Smooth muscle cell (in vitro differentiated cells): Measurements from ENCODE around the gene CPPED1. TPM values are rescaled to one million over a fixed set of nuclear protein-coding genes. Genes with fewer than 3 reads are reported as not detected.
"Not testable (repeated sequence)": the region's sequence is repeated elsewhere in the genome, so short reads cannot be mapped to it uniquely, and the experiment has no call there.

ENCODE experiments used
- DNase-seq: peaks from one replicate; lab custom pipeline; 2025; ENCODE audit not compliant: unreplicated experiment; lab: John Stamatoyannopoulos, UW
- H2AFZ ChIP-seq: fragments of 200-600 bp; sonication (generic); 2 replicates; pipeline ENCODE4 v1.6.0; 2016; ENCODE audit warnings: antibody characterized with exemption, low read depth, mild to moderate bottlenecking
- H3F3A ChIP-seq: fragments of 200-600 bp; sonication (generic); 2 replicates; pipeline ENCODE4 v1.6.0; 2017; ENCODE audit warnings: antibody characterized with exemption, low read depth
- H3K27ac ChIP-seq: fragments of 200-600 bp; sonication (generic); 2 replicates; pipeline ENCODE4 v1.5.1; 2016; ENCODE audit warnings: low read depth, mild to moderate bottlenecking
- H3K27me3 ChIP-seq: fragments of 200-600 bp; sonication (generic); 2 replicates; pipeline ENCODE4 v1.6.1; 2016; ENCODE audit warnings: low read depth, mild to moderate bottlenecking
- H3K36me3 ChIP-seq: fragments of 200-600 bp; sonication (generic); 2 replicates; pipeline ENCODE4 v1.5.1; 2016; ENCODE audit warnings: low read depth
- H3K4me1 ChIP-seq: fragments of 200-600 bp; sonication (generic); 2 replicates; pipeline ENCODE4 v1.5.1; 2016; ENCODE audit warnings: low read depth
- H3K4me2 ChIP-seq: fragments of 200-600 bp; sonication (generic); 2 replicates; pipeline ENCODE4 v1.6.0; 2016; ENCODE audit warnings: mild to moderate bottlenecking
- H3K4me3 ChIP-seq: fragments of 200-600 bp; sonication (generic); 2 replicates; pipeline ENCODE4 v1.5.1; 2016; ENCODE audit warnings: mild to moderate bottlenecking
- H3K79me2 ChIP-seq: fragments of 200-600 bp; sonication (generic); 2 replicates; pipeline ENCODE4 v1.6.0; 2016; ENCODE audit warnings: low read depth, mild to moderate bottlenecking
- H3K9ac ChIP-seq: fragments of 200-600 bp; sonication (generic); 2 replicates; pipeline ENCODE4 v1.6.0; 2016; ENCODE audit warnings: low read depth
- H3K9me3 ChIP-seq: fragments of 200-600 bp; sonication (generic); replicated peaks from 2 replicates; pipeline ENCODE4 v1.5.1; 2016; ENCODE audit warnings: low read depth
- H4K20me1 ChIP-seq: fragments of 200-600 bp; sonication (generic); 2 replicates; pipeline ENCODE4 v1.6.0; 2016; ENCODE audit warnings: low read depth
- CTCF ChIP-seq: fragments of 200-600 bp; sonication (generic); IDR thresholded peaks from 2 replicates; pipeline ENCODE4 v1.5.1; 2017; ENCODE audit warnings: borderline replicate concordance, mild to moderate bottlenecking, antibody characterized with exemption; ENCODE audit not compliant: insufficient read depth, poor library complexity, severe bottlenecking
- WGBS: methylation state at CpG from one replicate; pipeline ENCODE4 v1.1.7; 2016; ENCODE audit warnings: low lambda C conversion rate; 5-methylcytosine and 5-hydroxymethylcytosine counted together
- polyA plus RNA-seq: library from polyadenylated mRNA; unstranded; fragments of >200 nt; fragmentation: Nextera tagmentation; extraction: Ambion mirVana; gene quantifications from 2 replicates; pipeline ENCODE4 v1.2.1, GENCODE V29; 2016
- total RNA-seq: library from RNA; depleted of rRNA; stranded (reverse); fragments of >200 nt; gene quantifications from 2 replicates; pipeline ENCODE4 v1.2.3, GENCODE V29; 2014

The CPPED1 gene
- total and polyA plus RNA-seq, 2 experiments from 2014 or later: 17.2 to 20.9 TPM

GRCh38 chr16:12826559-12826958 lies 22.9 kb upstream of the CPPED1 start:
- H3K27me3 ChIP-seq: no peaks in the 10 kb centered on the region
- 74% methylated on average over 3 of the region's 3 CpGs for WGBS
- H3K4me3 ChIP-seq: no peak overlapping the region
- no peak overlapping the region for H3K9ac ChIP-seq
- no peak overlapping the region for H3K27ac ChIP-seq
- H4K20me1 ChIP-seq: no peaks in the 10 kb centered on the region
- no peaks in the 10 kb centered on the region for H3K4me1 ChIP-seq
- DNase-seq: no peak
- H3K4me2 ChIP-seq: no peak overlapping the region
- H3K36me3 ChIP-seq: no peaks in the 10 kb centered on the region
- H3K9me3 ChIP-seq: no peaks in the 10 kb centered on the region
- TF ChIP-seq CTCF: no peak
- no peaks in the 10 kb centered on the region for H3K79me2 ChIP-seq
- H3F3A ChIP-seq: no peaks in the 10 kb centered on the region
- H2AFZ ChIP-seq: no peak overlapping the region

GRCh38 chr16:12819126-12820117 lies 15.7 kb upstream of the CPPED1 start:
- Histone ChIP-seq H2AFZ (no peak overlapping the region), H3K4me2 (no peak overlapping the region), H3K79me2 (no peaks in the 10 kb centered on the region), H3K4me1 (no peaks in the 10 kb centered on the region), H3K9ac (no peak overlapping the region), H3K9me3 (no peaks in the 10 kb centered on the region), H3K27me3 (no peaks in the 10 kb centered on the region), H4K20me1 (no peaks in the 10 kb centered on the region), H3K4me3 (no peak overlapping the region), H3K27ac (no peak overlapping the region), H3K36me3 (no peaks in the 10 kb centered on the region), H3F3A (no peaks in the 10 kb centered on the region)
- DNase-seq: peak; percentile 31
- WGBS: 62% methylated on average over 18 of the region's 18 CpGs
- peak; percentile 90 for TF ChIP-seq CTCF

- 93% methylated on average over 4 of the region's 4 CpGs for WGBS
- no peak for DNase-seq
- Histone ChIP-seq H3K9me3 (no peaks in the 10 kb centered on the region), H3K4me3 (no peak overlapping the region), H3K9ac (no peak overlapping the region), H3K27ac (no peak overlapping the region), H3K36me3 (no peaks in the 10 kb centered on the region), H3K79me2 (no peaks in the 10 kb centered on the region), H3K27me3 (no peaks in the 10 kb centered on the region), H3K4me1 (no peaks in the 10 kb centered on the region), H4K20me1 (no peaks in the 10 kb centered on the region), H3F3A (no peaks in the 10 kb centered on the region), H3K4me2 (no peak overlapping the region), H2AFZ (no peak overlapping the region)
- TF ChIP-seq CTCF: no peak
Measured at GRCh38 chr16:12818326-12818725, 14.6 kb upstream of the CPPED1 start.

GRCh38 chr16:12816791-12817214 lies 13.1 kb upstream of the CPPED1 start:
- DNase-seq, H3K4me3 ChIP-seq, H3K4me2 ChIP-seq, H2AFZ ChIP-seq, H3K4me1 ChIP-seq, H3K9me3 ChIP-seq, H3K9ac ChIP-seq, H3K27ac ChIP-seq, H3K79me2 ChIP-seq, H3K36me3 ChIP-seq, H3K27me3 ChIP-seq, H3F3A ChIP-seq, H4K20me1 ChIP-seq: not testable (repeated sequence)
- WGBS: 76% methylated on average over 4 of the region's 4 CpGs
